Fibroblast of lung (primary cell): Measurements from ENCODE around the gene RINL.

Experiments used
- EZH2 ChIP-seq: IDR thresholded peaks from 2 replicates; pipeline ENCODE4 v1.5.1; 2012; ENCODE audit warnings: low read length, control low read depth, mild to moderate bottlenecking; ENCODE audit errors: missing control alignments
- TF ChIP-seq, protein P1 (sequence below), 2 donors: IDR thresholded peaks in 1 of 2; conservative IDR thresholded peaks in 1 of 2; 1 replicate in 1 of 2; 2 replicates in 1 of 2; pipeline ENCODE4 v1.5.1; 2011 to 2012; ENCODE audit warnings: low read length in 2 of 2, control low read depth in 1 of 2, inconsistent platforms in 1 of 2, low read depth in 1 of 2, mild to moderate bottlenecking in 1 of 2

- TF ChIP-seq, protein P1, sequence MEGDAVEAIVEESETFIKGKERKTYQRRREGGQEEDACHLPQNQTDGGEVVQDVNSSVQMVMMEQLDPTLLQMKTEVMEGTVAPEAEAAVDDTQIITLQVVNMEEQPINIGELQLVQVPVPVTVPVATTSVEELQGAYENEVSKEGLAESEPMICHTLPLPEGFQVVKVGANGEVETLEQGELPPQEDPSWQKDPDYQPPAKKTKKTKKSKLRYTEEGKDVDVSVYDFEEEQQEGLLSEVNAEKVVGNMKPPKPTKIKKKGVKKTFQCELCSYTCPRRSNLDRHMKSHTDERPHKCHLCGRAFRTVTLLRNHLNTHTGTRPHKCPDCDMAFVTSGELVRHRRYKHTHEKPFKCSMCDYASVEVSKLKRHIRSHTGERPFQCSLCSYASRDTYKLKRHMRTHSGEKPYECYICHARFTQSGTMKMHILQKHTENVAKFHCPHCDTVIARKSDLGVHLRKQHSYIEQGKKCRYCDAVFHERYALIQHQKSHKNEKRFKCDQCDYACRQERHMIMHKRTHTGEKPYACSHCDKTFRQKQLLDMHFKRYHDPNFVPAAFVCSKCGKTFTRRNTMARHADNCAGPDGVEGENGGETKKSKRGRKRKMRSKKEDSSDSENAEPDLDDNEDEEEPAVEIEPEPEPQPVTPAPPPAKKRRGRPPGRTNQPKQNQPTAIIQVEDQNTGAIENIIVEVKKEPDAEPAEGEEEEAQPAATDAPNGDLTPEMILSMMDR (conservative IDR thresholded peaks at IDR 0.05 in 1 of 2, IDR thresholded peaks at IDR 0.05 in 1 of 2; ENCODE audit: low read depth in 1 of 2, low read length in 2 of 2) = no peak
- no peak for TF ChIP-seq EZH2
Measured at GRCh38 chr19:38842439-38843174, 35.5 kb downstream of the RINL start.
